PC-3 (cell line): ENCODE measurements around the gene SLC25A39. TPM values are rescaled to one million over a fixed set of nuclear protein-coding genes. Genes with fewer than 3 reads are reported as not detected.

Experiments used
- ATAC-seq: fragments of 200-7000 bp; cut with Tn5 transposase; 2 replicates; pipeline ENCODE4 v1.9.1; 2020; ENCODE audit warnings: mild to moderate bottlenecking, moderate library complexity
- BruUV-seq: library from RNA; stranded (reverse); fragments of 400-500 nt; replicated peaks from 2 replicates; lab custom pipeline; 2021; lab: Mats Ljungman, UMichigan
- CTCF ChIA-PET: fragments of 300-600 bp; sonication (Branson Sonifier 250); formaldehyde crosslinking; loops from one replicate; lab custom pipeline; 2022; ENCODE audit warnings: antibody characterized with exemption; lab: Charles Lee
- POLR2A ChIA-PET: fragments of 300-600 bp; sonication (Branson Sonifier 250); formaldehyde crosslinking; loops from one replicate; lab custom pipeline; 2022; ENCODE audit warnings: antibody characterized with exemption; ENCODE audit not compliant: unreplicated experiment; lab: Charles Lee
- DNase-seq: peaks from one replicate; pipeline ENCODE4 v3.0.0-alpha.2; 2015
- H2AFZ ChIP-seq: fragments of 300-600 bp; sonication (generic); 2 replicates; pipeline ENCODE4 v1.6.0; 2016; ENCODE audit warnings: antibody characterized with exemption, low read length
- H3F3A ChIP-seq: fragments of 300-600 bp; sonication (generic); one replicate; pipeline ENCODE4 v1.6.0; 2017; ENCODE audit warnings: antibody characterized with exemption, low read length, control low read depth, mild to moderate bottlenecking; ENCODE audit not compliant: unreplicated experiment
- H3K27ac ChIP-seq: fragments of 300-600 bp; sonication (generic); 2 replicates; pipeline ENCODE4 v1.5.1; 2016; ENCODE audit warnings: mild to moderate bottlenecking, low read length
- H3K27me3 ChIP-seq: fragments of 300-600 bp; sonication (generic); 2 replicates; pipeline ENCODE4 v1.6.1; 2016; ENCODE audit warnings: low read length, mixed read lengths
- H3K36me3 ChIP-seq: fragments of 300-600 bp; sonication (generic); 2 replicates; pipeline ENCODE4 v1.6.1; 2016; ENCODE audit warnings: low read depth, mixed run types, low read length, mixed read lengths
- H3K4me1 ChIP-seq: fragments of 300-600 bp; sonication (generic); 2 replicates; pipeline ENCODE4 v1.5.1; 2016; ENCODE audit warnings: low read length; ENCODE audit not compliant: insufficient read depth
- H3K4me2 ChIP-seq: fragments of 300-600 bp; sonication (generic); 2 replicates; pipeline ENCODE4 v1.6.0; 2016; ENCODE audit warnings: low read length
- H3K4me3 ChIP-seq: fragments of 300-600 bp; sonication (generic); 2 replicates; pipeline ENCODE4 v1.5.1; 2016; ENCODE audit warnings: mild to moderate bottlenecking, low read length, mixed read lengths
- H3K79me2 ChIP-seq: fragments of 300-600 bp; sonication (generic); 2 replicates; pipeline ENCODE4 v1.6.1; 2017; ENCODE audit warnings: low read length, mixed read lengths
- H3K9ac ChIP-seq: fragments of 300-600 bp; sonication (generic); 2 replicates; pipeline ENCODE4 v1.6.0; 2016; ENCODE audit warnings: mild to moderate bottlenecking, low read length
- H3K9me2 ChIP-seq: fragments of 300-600 bp; sonication (generic); replicated peaks from 2 replicates; pipeline ENCODE4 v1.6.1; 2016; ENCODE audit warnings: mixed run types, low read length, mixed read lengths
- H3K9me3 ChIP-seq: fragments of 300-600 bp; sonication (generic); 2 replicates; pipeline ENCODE4 v1.6.1; 2016; ENCODE audit warnings: low read length, mixed read lengths
- H4K20me1 ChIP-seq: fragments of 300-600 bp; sonication (generic); 2 replicates; pipeline ENCODE4 v1.6.1; 2016; ENCODE audit warnings: low read length, mixed read lengths
- CTCF ChIP-seq: fragments of 300-600 bp; sonication (generic); conservative IDR thresholded peaks from 2 replicates; pipeline ENCODE4 v1.5.1; 2017; ENCODE audit warnings: antibody characterized with exemption, low read depth, mild to moderate bottlenecking, low read length
- EZH2 ChIP-seq: fragments of 300-600 bp; sonication (generic); IDR thresholded peaks from one replicate; pipeline ENCODE4 v1.6.1; 2017; ENCODE audit warnings: antibody characterized with exemption, mild to moderate bottlenecking, low read length; ENCODE audit not compliant: unreplicated experiment
- EZH2phosphoT487 ChIP-seq: fragments of 300-600 bp; sonication (generic); IDR thresholded peaks from 2 replicates; pipeline ENCODE4 v1.6.1; 2018; ENCODE audit warnings: mild to moderate bottlenecking, antibody characterized with exemption, low read length, borderline replicate concordance
- intact Hi-C: fragments of 100-400 bp; cut with micrococcal nuclease; formaldehyde crosslinking; loops from 2 replicates; pipeline ENCODE4 v1.9.0; 2023
- total RNA-seq: library from RNA; depleted of rRNA; stranded (reverse); fragments of >200 nt; gene quantifications from 2 replicates; pipeline ENCODE4 v1.2.3, GENCODE V29; 2014

SLC25A39 gene
- total RNA-seq, 1 experiment from 2014 or later: 726 TPM

DNA sequence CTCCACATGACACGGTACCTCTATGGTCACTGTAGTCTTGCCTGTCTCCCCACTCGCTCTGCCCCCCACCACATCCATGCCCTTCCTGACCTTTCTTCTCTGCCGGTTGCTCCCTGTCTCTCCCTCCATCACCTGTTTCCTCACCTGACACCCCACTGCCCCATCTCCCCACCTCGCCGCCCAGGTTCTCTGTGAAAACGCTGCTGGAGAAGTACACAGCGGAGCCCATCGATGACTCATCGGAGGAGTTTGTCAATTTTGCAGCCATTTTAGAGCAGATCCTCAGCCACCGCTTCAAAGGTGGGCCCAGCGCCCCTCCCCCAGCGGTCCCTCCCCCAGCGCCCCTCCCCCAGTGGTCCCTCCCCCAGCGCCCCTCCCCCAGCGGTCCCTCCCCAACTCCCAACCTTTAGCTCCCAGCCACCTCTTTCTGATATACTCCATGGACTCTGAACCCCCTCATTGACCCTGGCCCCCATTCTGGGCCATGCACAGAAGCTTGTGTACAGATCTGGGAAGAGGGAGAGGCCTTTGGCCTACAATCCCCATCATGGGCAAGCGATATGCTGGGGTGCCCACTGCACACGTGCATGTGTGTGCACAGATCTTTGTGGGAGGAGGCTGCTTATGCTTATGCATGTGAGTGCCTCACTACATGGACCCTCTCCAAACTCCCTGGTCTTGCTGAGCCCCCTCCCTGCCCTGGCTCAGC, 12.1 kb downstream of the SLC25A39 start:
- no peak overlapping the region for H3K4me3 ChIP-seq
- no peak overlapping the region for H2AFZ ChIP-seq
- no peaks in the 10 kb centered on the region for H3K9me2 ChIP-seq
- peaks cover 20% of the 10 kb centered on the region for H3K4me1 ChIP-seq
- no peaks in the 10 kb centered on the region for H3K9me3 ChIP-seq
- H3K9ac ChIP-seq: no peak overlapping the region
- no peak overlapping the region for H3K4me2 ChIP-seq
- DNase-seq: no peak
- intact Hi-C loops: no loop called here
- no peak overlapping the region for H3K27ac ChIP-seq
- BruUV-seq: no TSS peak
- ChIA-PET CTCF (no interaction called here), POLR2A (no interaction called here)
- no peaks in the 10 kb centered on the region for H3K36me3 ChIP-seq
- H3K27me3 ChIP-seq: no peaks in the 10 kb centered on the region
- no peak for TF ChIP-seq EZH2phosphoT487
- TF ChIP-seq CTCF: no peak
- TF ChIP-seq EZH2: no peak
- no peak for ATAC-seq
- no peaks in the 10 kb centered on the region for H3F3A ChIP-seq
- no peaks in the 10 kb centered on the region for H3K79me2 ChIP-seq
- H4K20me1 ChIP-seq: no peaks in the 10 kb centered on the region

GRCh38 chr17:44311562-44312181, 13.0 kb downstream of the SLC25A39 start:
- H3K4me3 ChIP-seq: no peak overlapping the region
- ChIA-PET POLR2A (no interaction called here), CTCF (no interaction called here)
- peaks cover 20% of the 10 kb centered on the region for H3K4me1 ChIP-seq
- no peaks in the 10 kb centered on the region for H3K9me3 ChIP-seq
- no peak for DNase-seq
- no peaks in the 10 kb centered on the region for H4K20me1 ChIP-seq
- no peaks in the 10 kb centered on the region for H3K27me3 ChIP-seq
- H3K4me2 ChIP-seq: no peak overlapping the region
- no TSS peak for BruUV-seq
- H3K9me2 ChIP-seq: no peaks in the 10 kb centered on the region
- no peaks in the 10 kb centered on the region for H3F3A ChIP-seq
- no peaks in the 10 kb centered on the region for H3K36me3 ChIP-seq
- H3K27ac ChIP-seq: no peak overlapping the region
- TF ChIP-seq EZH2phosphoT487 (no peak), EZH2 (no peak)
- no peaks in the 10 kb centered on the region for H3K79me2 ChIP-seq
- H2AFZ ChIP-seq: no peak overlapping the region
- intact Hi-C loops: no loop called here
- no peak overlapping the region for H3K9ac ChIP-seq
- ATAC-seq: no peak

GRCh38 chr17:44310609-44311376, 13.8 kb downstream of the SLC25A39 start:
- H3K4me3 ChIP-seq: no peak overlapping the region
- intact Hi-C loops: no loop called here
- H3K4me2 ChIP-seq: no peak overlapping the region
- H3K27ac ChIP-seq: no peak overlapping the region
- no peaks in the 10 kb centered on the region for H3K79me2 ChIP-seq
- H3K9me2 ChIP-seq: no peaks in the 10 kb centered on the region
- H3K9ac ChIP-seq: no peak overlapping the region
- POLR2A ChIA-PET: no interaction called here
- DNase-seq (no peak), ATAC-seq (no peak)
- no TSS peak for BruUV-seq
- CTCF ChIA-PET: no interaction called here
- H3K36me3 ChIP-seq: no peaks in the 10 kb centered on the region
- no peaks in the 10 kb centered on the region for H3F3A ChIP-seq
- H3K27me3 ChIP-seq: no peaks in the 10 kb centered on the region
- TF ChIP-seq EZH2 (no peak), EZH2phosphoT487 (no peak), CTCF (no peak)
- no peak overlapping the region for H2AFZ ChIP-seq
- no peaks in the 10 kb centered on the region for H3K9me3 ChIP-seq
- no peaks in the 10 kb centered on the region for H4K20me1 ChIP-seq
- peaks cover 18% of the 10 kb centered on the region for H3K4me1 ChIP-seq
